GM21360 (cell line): ENCODE measurements around the gene TRAM2.
A peak's percentile ranks its signal among the peaks of the same experiment; 100 is the strongest.

Experiments used
- ATAC-seq: cut with Tn5 transposase; IDR thresholded peaks from one replicate; pipeline ENCODE4 v1.9.1; 2021; ENCODE audit warnings: mild to moderate bottlenecking, moderate library complexity; ENCODE audit not compliant: unreplicated experiment

Gene TRAM2

DNA sequence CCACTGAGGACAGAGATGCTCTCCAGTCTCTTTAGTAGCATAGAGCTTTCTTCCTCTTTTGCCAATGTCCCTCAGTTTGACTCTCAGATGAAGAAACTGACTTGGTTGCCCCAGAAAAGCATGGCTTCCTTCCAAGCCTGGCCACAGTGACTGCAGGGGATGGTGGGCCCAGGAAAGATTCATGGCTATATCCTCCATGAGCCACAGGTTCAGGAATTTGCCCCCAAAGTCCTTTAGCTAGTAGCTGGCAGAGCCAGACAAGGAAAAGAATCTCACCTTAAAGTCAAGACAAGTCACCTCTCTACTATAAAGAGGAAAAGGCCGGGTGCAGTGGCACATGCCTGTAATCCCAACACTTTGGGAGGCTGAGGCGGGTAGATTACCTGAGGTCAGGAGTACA is 43.4 kb downstream of the TRAM2 start:
- no peak for ATAC-seq

DNA sequence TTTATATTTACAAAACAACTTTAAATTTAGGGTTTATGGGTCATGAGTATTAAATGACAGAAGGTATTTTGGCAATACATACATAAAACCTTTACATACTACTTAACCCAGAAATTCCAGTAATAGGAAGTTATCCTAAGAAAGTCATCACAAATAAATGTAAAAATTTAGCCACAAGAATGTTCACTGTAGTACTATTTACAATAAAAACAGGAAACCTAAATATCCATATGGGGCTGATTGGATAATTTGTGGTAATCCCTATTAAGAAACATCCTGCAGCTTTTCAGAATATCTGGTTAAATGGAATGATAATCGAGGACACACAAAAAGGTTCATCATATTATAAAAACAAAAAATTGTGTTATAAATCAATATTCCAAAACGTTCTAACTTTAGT is 44.4 kb downstream of the TRAM2 start:
- ATAC-seq: no peak

DNA sequence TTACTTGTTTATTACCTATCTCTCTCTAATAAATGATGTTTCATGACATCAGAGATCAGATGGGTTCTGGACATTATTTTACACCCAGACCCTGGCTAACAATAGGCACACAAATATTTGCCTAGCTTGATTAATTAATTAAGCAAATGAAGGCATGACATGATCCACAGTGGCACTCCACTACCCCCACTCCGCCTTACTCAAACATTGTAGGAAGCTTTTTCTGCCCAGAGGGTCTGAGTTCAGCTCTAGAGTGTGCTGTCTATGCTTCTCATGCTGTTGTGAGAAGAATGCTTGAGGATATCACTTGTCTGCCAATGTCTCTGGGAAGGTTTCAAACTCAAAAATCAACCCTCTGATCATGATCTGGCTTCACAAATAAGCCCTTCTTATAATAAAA is 45.0 kb downstream of the TRAM2 start:
- ATAC-seq: no peak

DNA sequence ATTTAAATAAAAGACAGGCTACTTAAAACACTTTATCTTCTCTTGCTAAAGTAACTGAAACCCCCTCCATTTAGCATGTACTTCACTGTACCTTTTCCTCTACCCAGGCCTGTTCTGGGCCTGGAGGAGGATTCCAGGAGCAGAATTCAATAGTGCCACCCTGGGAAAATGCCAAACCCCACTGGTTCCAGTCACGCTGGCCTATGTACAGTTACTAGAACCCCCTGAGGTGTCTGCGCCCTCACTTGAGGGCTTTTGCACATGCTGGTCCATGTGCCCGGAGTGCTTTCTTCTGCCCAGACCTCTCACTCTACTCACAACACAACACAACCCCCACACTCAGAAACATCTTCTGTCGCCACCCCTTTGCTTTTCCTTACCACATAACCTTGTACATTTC is 45.5 kb downstream of the TRAM2 start:
- ATAC-seq: no peak

DNA sequence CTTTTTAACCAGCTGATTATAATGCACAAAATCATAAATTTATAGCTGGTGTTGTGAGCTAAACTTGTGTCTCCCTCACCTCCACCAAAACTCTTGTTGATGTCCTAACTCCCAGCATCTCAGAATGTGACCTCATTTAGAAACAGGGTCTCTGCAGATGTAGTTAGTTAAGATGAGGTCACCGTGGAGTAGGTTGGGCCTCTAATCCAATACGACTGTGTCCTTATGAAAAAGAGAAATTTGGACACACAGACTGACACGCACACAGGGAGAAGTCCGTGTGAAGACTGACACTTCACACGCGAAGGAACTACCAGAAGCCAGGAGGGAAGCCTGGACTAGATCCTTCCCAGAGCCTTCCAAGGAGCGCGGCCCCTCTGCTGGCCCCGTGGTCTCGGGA is 46.5 kb downstream of the TRAM2 start:
- ATAC-seq: no peak

DNA sequence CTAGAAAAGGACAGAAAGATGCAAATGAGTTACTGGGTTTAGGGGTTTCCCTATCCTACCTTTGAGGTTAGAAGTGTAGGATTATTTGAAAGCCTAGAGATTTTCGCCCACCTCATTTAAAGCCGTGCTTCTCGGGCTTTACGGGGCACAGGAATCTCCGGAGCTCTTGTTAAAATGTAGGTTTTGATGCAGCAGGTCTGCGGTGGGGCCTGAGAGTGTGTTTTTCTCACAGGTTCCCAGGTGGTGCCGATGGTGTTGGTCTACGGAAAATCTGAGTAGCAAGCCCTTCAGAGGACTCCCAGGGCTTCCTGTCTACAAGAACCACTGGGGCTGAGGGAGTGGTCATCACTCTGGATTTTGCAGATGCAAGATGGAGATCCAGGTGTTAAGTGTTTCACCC is 47.5 kb downstream of the TRAM2 start:
- no peak for ATAC-seq

DNA sequence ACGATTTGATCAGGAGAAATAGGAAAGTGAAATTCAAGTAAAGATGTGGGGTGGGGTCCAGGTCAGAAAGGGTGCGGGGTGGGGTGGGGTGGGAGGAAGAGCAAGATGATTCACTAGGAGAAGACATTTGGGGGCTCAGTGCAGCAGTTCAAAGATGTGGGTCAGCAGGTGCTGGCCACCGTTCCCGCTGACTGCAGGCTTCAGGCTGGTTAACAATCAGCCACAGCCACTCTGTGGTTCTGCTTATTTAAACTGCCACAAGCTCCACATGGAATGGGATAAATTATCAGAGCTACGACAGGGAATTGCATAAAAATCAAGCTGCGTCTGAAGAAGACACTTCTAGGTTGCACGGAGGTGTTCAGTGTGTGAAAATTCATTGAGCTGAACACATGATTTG is 49.4 kb downstream of the TRAM2 start:
- no peak for ATAC-seq

DNA sequence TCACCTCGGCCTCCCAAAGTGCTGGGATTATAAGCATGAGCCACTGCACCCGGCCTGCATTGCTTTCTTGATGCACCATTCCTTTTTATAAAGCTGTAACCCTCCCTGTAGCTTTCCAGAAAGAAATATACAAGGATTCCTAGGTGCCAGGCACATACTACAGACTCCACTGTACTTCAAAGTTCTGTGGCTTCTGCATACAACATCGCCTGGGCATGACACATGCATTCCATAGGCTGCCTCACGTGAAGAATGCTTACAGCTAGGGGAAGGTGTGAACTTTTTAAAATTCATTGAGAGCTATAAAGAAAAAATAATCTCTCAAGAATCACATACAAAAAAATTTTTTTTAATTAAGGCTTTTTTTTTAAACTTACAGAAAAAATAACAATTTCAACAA is 50.2 kb downstream of the TRAM2 start:
- no peak for ATAC-seq

DNA sequence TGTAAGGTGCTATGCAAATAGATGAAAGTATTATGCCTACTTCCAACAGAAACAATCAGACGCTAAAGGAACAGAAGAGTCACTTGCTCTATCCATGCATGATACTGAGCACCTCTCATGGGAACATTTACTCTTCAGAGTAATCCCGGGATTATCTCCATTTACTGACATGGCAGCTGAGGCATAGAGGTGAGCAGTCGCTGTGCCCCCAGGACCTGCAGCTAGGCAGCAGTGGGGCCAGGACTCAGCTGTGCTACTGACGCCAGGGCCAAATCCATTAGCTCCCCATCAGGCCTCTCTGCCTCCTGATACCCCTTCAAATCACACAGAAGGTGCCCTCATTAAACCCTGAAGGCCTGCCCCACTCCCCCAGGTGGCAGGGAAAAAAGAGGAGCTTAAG is 51.9 kb downstream of the TRAM2 start:
- no peak for ATAC-seq

DNA sequence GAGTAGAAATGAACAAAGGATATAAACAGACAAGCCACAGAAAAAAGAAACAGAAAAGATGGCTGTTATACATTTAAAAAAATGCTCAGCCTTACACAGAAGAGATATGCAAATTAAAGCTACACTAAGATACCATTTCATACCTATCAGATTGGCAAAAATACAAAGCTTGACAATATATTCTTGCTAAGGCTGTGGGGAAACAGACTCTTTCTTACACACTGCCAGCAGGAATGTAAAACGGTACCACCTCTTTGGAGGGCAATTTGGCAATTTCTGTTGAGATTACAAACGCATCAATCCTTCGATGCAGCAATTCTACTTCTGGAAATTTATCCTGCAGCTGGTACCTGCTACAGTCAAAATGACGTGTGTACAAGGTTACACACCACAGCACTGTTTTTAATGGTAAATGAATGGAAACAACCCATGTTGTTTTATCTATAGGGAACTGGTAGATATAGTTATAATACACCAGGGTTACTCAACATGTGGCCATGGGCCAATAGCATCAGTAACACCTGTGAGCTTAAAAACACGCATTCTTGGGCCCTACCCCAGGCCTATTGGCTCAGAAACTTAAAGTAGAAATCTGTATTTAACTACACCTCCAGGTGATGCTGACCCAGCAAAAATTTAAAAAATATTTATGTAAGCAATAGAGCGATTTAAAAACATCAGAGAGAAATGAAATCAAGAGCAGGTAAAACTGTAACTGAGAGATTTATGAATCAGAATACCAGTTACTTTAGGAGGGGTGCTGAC is 53.3 kb downstream of the TRAM2 start:
- no peak for ATAC-seq

DNA sequence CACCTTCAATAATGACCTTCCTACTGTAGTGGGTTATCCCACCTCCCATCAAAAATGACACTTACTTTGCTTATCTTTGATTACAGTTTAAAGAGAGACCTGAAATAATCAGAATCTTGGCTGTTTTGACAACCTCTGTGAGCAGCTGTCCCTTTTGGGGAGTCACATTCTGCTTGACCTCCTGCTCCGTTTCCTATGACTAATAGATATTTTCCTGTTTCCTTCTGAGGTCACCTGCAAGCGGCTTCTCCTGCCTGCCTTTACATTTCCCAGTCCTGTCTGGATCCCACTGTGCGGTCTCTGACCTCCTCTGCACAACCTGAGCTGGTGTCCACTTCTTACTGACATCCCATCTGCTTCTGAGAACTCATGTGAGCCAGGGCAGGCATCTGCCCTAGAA is 54.2 kb downstream of the TRAM2 start:
- ATAC-seq: no peak

DNA sequence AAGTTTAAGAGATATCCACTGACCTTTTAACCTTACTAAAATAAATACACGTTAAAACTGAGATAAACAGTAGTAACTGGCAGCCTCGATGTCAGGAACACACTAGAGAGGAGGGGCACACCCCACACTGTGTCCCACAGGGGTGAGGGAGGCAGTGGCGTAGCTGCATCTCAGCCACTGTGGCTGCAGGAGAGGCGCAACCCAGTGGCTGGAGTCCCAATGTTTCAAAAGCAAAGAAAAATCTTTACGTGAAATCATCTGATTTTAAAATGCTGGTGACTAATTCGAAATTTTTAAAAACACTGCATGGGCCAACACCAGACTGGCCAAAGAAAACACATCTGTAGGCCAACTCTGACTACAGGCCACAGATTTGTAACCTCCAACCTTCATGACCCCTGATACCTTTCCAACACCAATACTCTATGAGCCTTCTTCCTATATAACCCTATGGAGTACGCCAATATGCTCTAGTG is 54.7 kb downstream of the TRAM2 start:
- ATAC-seq: no peak

DNA sequence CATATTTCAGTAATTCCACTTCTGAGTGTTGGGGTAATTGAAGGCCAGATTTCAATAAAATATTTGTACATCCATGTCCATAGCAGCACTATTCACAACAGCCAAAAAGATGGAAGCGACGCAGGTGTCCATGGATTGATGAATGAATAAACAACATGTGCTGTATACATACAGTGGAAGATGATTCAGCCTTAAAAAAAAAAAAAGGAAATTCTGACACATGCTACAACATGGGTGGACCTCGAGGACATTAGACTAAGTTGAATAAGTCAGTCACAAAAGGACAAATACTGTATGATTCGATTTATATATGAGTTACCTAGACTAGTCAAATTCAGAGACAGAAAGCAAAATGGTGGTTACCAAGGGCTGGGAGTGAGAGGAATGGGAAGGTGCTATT is 57.2 kb downstream of the TRAM2 start:
- ATAC-seq: no peak

DNA sequence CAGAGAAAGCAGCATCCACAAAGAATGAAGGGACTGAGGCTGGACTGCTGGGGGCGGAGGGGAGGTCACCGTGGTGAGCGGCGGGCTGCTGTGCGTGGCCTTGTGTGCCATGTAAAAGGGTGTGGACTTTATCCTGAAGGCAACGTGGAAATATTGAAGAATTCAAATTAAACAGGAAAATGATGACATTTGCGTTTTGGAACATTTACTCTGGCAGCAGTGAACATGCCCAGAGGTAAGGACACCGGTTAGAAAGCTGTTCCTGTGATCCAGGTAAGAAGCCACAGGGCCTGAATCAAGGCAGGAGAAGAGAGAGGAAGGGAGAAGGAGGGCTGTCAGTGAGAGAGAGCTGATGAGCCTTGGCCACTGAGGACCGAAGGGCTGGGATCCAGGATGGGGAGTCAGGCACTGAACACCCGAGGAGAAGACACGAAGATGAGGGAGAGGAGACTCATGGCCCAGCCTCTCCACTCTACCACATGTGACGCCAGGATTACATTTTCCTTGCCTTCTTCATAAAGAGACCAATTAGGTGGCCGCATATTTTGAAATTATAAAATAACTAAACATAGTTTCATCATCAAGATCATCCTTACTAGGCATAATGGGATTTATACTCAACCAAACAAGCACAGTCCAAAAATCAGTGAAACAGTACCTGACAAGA is 58.4 kb downstream of the TRAM2 start:
- ATAC-seq: no peak

DNA sequence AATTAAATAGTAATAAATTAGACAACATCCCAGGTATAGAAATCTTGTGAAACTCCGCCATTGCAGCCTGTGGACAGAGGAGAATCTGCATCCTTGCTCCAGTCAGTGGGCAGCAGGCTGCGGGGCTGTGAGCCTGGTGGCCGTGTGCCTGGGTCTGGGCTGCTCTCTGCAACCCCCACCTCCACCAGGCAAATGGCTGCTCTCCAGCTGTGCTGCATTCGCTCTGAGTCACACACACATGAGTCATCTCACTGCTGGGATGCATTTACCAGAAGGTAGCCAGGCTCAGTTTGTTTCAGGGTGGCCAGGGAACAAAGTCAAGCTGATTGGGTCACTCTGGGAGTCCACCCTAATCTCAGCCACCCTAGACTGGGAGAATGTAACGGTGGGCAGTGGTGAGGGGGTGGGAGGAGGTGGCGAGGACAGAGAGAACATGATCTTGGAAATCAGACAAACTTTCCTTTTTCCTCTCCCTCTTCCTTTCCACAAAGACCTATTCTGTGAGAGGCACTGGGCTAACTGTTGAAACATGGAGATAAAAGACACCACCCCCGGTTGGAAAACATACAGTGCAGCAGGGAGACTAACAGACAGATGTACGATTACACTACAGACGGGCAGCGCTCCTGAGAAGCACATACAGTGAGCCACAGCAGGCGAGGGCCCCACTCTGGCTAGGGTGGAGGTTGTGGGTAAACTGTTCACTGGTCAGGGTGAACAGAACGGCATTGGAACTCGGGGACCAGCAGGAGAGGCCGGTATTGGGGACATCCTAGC is 59.2 kb downstream of the TRAM2 start:
- peak; percentile 63 for ATAC-seq

DNA sequence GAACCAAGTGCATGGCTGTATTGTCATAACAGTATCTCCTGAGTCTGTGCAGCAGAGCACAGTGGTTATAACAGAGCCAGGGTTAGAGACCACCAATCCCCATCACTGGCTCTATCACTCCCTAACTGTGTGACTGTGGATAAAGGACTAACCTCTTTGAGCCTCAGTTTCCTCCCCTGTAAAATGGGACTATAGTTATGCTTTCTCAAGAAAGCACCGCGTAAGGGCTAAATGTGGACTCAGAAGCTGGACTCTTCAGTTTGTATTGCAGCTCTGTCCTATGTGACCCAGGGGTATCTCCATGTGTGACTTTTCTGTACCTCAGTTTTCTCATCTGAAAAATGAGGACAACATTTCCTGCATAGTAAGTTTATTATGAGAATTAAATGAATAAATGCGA is 59.9 kb downstream of the TRAM2 start:
- ATAC-seq: no peak

DNA sequence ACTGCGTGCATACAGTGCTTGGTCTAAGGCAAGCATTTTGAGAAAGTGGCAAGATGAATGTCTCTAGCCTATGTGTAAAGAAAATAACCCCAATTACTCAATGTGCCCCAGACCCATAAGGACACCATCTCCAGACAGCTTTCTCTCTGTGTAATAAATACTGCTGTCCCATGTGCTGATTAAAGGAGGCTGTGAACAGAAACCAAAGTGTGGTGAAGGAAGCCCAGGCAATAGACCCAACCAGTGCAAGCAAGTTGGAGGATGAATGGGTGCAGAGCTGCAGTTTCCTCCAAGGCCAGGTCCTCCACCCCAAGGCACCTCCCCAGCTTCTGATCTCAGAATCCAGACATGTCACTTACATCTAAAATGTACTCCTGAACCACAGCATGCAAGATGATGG is 60.6 kb downstream of the TRAM2 start:
- ATAC-seq: no peak

DNA sequence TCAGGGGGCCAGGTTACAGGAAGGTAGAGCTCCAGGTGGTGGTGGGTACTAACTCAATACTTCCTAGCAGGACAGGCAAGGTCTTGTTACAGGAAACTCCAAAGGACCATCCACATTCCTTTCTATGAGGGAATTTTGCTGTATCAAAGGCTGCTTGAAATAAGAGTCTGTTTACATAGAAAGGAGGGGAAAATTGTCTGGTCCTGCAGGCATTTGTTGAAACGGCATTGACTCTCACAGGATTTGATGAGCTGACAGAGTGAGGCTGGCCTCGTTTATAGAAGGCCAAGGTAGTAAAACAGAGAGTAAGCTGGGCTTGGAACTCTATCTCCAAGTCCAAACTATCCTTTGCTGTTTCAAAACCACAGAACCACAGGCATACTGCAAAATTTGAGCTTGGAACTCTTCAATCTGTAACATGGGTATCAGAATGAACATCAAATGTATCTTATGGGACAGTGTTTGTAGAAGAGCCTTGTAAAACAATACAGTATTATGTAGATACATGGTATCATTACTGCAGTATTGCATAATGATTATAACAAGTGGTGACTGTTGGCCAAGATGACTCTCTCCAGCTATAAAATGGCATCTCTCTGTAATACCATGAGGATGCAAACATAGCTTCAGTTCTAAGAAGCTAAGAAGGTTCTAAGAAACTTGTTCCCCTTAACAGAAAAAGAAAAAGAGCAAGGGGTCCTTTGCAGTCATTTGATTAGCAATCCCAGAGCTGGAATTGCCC is 61.5 kb downstream of the TRAM2 start:
- ATAC-seq: no peak

DNA sequence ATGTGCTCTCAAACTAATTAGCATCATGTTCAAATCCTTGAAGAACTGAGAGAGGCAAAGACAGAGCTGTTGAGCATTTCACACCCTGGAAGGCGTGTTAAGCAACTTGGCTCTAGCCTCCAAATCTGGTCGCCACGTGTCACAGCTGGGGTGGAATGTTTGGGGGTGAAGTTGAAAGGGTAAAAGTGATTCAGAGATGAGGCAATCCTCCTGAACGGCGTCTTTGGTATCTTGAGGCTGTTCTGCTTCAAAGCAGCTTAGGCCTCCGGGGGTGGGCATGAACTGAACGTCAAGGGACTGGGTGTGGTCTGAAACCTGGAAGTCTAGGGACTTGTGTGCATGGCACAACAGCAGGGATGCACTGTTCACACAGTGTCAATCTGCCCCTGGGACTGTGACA is 62.3 kb downstream of the TRAM2 start:
- ATAC-seq: no peak

DNA sequence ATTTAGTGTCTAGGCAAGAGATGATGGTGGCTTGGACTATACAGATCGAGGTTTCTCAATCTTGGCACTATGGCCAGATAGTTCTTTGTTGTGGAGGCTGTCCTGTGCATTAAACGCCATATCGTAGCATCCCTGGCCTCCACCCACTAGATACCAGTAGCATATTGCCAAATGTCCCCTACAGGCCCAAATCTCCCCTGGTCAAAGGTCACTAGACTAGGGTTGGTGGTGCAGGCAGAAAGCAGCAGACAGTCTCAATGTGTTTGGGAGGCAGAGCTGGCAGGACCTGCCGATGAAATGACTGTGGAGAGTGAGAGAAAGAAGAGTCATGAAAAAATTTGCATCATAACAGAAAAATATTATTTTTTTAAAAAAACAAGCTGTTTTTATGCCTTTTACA is 63.0 kb downstream of the TRAM2 start:
- no peak for ATAC-seq

DNA sequence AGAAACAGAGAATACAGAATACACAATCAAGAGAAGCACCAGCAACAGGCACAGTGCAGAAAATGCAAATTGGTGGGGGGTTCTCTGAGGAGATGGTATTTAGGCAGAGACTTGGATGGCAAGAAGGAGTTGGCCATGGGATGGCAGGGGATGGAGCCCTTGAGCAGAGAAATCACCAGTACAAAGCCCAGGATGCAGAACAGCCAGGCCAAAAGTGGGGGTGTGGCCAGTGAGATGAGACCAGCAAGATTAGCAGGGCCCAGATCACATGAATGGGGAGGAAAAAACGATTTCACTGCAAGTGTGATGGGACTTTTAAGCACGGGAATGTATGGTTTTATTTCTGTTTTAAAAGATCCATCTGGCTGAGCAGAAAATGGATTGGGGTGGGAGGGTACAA is 63.4 kb downstream of the TRAM2 start:
- no peak for ATAC-seq
